Ramos (cell line): ENCODE results near the gene DISP3.

Experiments used
- in situ Hi-C: fragments of 300-500 bp; cut with MboI; formaldehyde crosslinking; loops from one replicate; pipeline ENCODE4 v1.14.3; 2022; ENCODE audit warnings: low sequenced_read_pairs; ENCODE audit not compliant: unreplicated experiment

DISP3 gene

DNA sequence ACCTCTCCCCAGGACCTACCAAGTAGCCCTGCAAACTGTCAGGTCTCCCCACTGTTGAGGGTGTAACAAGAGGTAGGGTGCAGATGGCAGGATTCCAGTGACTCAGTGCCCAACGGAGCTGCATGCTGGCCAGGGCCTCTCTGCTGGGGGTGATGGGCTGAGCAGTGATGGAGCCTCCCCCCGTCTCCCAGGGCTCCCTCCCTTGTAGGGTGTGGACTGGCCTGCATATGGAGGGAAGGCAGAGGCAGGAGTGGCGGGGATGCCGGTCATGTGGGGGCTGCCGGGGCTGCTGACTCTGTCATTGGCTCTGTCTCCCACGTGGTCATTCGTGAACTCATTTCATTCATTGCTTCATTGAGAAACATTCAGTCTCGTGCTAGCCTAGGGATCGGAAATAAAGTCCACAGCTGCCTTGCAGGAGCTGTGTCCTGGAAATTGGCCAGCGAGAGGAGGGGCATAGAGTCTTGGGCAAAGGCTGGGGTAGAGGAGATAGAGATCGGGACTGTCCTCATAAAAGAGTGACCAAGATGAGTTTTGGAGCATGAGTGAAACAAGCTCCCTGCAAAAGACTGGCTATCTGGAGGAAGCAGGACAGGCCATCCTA, 22.9 kb upstream of the DISP3 start:
- in situ Hi-C loops: no loop called here

- in situ Hi-C loops: no loop called here
Observed at GRCh38 chr1:11456965-11457364, 22.0 kb upstream of the DISP3 start.

- in situ Hi-C loops: no loop called here
Observed at GRCh38 chr1:11458811-11459275, 20.1 kb upstream of the DISP3 start.

GRCh38 chr1:11461531-11462137, 17.3 kb upstream of the DISP3 start:
- in situ Hi-C loops: no loop called here

DNA sequence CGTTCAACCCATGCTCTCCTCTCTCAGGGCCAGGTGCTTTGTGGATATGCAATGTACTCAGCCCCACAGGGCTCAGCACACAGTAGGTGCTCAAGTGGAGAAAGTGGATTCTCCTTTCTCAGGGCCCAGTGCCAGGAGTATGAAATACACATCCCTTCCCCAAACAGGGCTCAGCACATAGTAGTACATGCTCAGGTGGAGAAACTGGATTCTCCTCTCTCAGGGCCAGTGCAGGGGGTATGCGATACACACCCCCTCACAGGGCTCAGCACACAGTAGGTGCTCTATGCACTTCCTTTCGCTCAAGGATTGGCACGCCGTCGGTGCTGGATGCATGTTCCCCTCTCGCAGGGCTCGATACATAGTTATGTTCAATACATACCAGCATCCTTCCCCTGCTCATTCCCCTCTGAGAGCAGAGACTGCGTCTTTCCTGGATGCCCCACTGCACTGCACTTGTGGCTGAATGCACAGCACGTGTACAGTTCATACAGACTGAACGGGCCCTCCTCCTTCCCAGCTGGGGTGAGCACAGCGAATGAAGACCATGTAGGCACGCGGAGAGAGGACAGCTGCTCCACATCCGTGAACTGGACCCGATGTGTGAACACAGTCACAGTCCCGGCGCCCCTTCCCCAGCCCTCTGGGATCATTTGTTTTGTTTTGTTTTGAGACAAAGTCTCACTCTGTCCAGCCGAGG, 16.6 kb upstream of the DISP3 start:
- in situ Hi-C loops: no loop called here

DNA sequence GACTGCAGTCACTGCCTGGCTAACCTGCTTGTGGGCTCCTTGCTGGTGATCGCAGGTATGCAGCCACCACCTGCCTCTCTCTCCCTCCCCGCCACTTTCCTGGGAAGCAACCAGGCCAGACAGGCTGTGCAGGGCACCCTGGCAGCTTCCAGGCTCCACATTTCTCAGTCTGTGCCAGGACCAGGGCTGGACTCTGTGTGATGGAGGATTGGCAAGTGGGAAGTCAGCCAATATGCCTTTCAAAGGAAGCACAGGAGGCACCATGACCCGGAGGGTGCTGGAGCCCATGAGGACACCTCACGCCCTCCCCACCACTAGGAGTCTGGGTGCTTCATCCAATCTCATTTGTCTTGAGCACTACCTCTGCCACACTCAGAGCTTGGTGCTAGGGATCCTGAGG, 15.8 kb upstream of the DISP3 start:
- in situ Hi-C loops: no loop called here

GRCh38 chr1:11465307-11465706, 13.6 kb upstream of the DISP3 start:
- in situ Hi-C loops: no loop called here

GRCh38 chr1:11466416-11466815, 12.5 kb upstream of the DISP3 start:
- in situ Hi-C loops: no loop called here

GRCh38 chr1:11468878-11469277, 10.1 kb upstream of the DISP3 start:
- in situ Hi-C loops: no loop called here

- in situ Hi-C loops: no loop called here
Observed at GRCh38 chr1:11470912-11471311, 8.0 kb upstream of the DISP3 start.

GRCh38 chr1:11471473-11471872, 7.5 kb upstream of the DISP3 start:
- in situ Hi-C loops: no loop called here

GRCh38 chr1:11472284-11472683, 6.7 kb upstream of the DISP3 start:
- in situ Hi-C loops: no loop called here

DNA sequence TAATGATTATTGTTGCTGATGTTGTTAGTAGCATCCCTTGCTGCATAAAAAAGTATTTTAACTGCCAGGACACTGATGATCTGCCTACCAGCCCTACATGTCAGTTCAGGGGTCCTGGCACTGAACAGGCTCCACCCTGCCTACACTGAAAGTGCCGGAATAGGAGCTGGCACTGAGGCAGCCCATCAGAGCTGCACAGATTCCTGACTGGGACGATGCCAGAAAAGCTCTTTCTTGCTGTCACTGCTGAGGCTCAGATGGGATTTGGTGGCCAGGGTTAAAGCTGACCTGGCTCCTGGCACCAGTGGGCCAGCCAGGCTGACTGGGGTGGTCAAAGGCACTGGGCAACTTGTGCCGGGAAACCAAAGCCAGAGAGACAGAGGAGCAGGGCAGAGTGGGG, 6.2 kb upstream of the DISP3 start:
- in situ Hi-C loops: no loop called here

- in situ Hi-C loops: no loop called here
Observed at GRCh38 chr1:11473491-11474034, 5.4 kb upstream of the DISP3 start.

DNA sequence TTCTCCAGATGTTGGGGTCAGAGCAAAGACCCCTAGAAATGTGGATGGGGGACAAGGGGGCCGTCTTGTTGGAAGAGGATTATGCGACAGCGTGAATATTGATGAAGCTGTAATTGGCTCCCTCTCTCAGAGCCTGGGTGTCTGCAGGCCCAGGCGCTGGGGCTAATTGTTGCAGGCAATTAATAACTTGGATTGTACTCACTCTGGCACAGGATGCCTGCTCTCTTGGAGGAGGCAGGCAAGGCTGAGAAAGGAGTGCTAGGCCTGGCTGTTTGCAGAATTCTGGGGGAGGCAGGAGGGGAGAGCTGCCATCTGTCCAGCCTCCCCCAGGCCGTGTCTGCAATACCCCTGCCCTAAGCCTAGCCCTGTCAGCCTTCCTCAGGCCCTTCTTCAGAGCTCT, 4.1 kb upstream of the DISP3 start:
- in situ Hi-C loops: no loop called here

GRCh38 chr1:11475748-11476147, 3.2 kb upstream of the DISP3 start:
- in situ Hi-C loops: no loop called here

- in situ Hi-C loops: no loop called here
Observed at GRCh38 chr1:11479375-11479979, 522 bp downstream of the DISP3 start.

GRCh38 chr1:11481019-11481418, 2.1 kb downstream of the DISP3 start:
- in situ Hi-C loops: no loop called here

- in situ Hi-C loops: no loop called here
Observed at GRCh38 chr1:11482198-11482597, 3.2 kb downstream of the DISP3 start.

- in situ Hi-C loops: no loop called here
Observed at GRCh38 chr1:11482701-11483479, 3.9 kb downstream of the DISP3 start.
